T-helper 22 cell (primary cell): ENCODE measurements around the gene LMCD1.

ENCODE experiments used
- DNase-seq: peaks from one replicate; pipeline ENCODE4 v3.0.0-alpha.2; 2020; ENCODE audit warnings: low read depth

Gene LMCD1

DNA sequence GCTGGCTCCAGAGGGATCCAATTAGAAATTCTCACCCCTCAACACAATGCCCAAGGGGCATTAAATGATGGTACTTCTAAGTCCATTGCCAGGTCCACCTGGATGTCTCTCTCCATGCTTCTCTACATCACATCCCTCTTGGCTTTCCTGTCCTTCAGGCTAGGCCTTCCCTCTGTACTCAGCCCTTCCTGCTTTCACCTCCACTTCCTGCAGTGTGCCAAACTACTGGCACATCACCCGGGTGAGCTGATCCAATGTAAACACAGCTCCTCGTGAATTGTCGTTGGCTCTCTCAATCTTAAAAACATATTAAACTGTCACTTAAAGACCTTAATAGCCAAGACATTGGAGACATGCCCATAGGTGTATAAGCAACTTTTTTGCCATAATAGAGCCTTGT lies 4.0 kb downstream of the LMCD1 start:
- DNase-seq: no peak

DNA sequence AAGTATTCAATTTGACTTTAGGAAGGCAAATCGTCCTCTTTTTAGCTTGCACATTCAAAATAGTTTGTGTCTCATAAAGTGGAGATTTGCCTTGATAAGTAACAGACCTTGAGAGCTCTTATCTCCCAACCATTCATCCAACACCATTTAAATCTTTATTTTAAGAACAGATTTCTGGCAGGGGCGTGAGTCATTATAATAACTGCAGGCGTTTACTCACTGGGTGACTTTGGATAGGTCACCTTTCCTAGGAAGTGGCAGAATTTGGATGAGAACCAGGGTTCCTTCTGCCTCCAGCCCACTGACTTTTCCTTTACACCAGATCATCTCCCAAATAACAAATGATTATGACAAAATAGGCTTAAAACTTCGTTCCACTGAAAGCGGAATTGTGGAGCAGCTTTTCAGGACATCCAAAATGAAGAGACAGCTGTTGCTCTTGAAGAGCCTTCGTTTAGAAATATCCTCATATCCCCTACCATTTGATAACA lies 5.0 kb downstream of the LMCD1 start:
- DNase-seq: no peak

DNA sequence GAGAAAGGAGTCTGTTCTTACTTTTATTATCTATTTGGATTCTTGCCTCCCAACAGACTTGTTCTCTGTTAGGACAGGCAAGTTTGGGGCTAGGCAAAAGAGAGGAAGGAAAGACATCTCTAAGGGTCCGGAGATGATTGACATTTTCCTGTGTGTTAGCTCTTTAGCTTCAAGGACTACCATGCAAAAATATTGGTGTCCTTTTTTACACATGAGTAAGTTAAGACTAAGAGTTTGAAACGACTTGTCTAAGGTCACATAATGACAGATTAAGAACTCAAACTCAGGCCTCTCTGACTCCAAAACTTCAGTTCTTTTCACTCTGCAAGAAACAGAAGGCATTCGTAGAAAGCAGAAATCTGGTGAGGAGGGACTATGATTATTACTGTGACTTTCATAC lies 5.9 kb downstream of the LMCD1 start:
- no peak for DNase-seq

DNA sequence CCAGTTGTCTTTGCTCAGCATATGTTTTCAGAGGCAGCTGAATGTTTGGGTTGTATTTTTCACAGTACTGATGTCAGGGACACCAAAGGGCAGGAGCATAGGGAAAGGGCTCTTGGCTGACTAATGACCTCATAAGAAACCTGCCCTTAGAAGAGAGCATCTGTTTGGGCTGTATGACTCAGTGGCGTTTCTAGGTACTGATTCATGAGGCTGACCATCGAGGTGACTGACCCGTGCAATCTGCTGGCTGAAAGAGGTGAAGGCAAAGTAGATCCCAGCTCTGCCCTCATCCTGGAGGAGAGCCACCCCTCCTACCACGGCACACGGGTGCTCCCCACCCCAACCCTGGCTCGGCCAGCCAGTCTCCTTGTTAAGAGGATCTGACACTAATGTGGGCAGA lies 8.3 kb downstream of the LMCD1 start:
- DNase-seq: no peak

DNA sequence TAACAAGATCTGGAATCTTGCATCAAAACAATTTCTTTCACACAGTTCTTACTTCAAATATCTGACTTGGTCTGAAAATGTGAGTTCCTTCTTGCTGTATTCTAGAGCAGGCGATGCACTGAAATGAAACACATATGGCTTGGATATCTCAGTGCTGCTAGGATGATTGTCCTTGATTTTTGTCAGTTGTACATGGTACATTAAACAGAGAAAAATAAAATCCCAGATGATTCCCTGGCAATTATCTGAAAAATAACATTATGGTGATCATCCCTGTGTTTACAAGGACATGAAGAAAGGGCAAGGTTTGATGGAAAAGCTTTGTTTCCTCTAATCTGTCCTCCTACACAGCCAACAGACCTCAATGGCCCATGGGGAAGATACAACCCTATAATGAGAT lies 10.6 kb downstream of the LMCD1 start:
- no peak for DNase-seq

DNA sequence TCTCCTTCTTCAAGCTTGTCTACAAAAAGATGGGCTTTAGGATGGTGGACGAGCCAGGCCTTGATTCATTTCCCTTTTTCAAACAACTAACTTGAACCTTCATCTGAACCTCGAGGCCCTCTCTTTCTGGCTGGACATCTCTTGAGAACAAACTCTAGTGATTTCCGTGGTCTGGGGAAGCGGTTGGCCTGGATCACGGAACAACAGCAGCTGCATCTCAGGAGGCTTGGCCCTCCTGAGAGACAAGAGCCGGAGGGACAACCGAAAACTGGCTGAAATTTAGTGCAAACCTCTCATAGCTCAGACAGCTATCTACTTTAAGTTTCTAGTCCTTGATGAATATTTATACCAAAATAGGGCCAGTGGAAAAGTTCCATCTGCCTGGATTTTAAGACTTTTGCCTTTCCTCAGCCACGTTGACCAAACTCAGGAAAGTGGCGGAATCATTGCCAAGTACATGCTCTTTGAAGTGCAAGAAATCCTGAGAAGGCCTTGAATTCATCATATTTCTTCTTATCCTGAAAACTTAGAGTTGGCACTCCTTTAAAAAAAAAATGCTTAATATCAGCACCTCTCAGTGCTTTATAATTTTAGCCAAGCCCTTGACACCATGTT lies 14.5 kb downstream of the LMCD1 start:
- no peak for DNase-seq

DNA sequence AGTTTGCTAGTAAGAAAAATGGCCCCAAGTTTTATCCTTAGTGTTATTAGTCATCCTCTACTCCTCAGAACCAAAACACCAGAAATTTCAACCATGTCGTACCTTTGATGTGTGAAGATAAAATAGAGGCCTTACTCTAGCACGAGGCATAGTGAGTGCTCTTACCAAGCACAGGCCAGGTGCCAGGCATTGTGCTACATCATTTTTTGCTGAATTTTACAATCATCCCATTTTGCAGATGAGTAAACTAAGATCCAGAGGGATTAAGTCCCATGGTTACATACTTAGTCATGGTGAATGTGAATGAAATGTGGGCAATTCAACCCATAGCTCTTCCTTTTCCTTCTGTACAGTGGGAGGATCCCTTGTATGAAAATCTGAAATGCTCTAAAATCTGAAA lies 15.2 kb downstream of the LMCD1 start:
- DNase-seq: no peak

DNA sequence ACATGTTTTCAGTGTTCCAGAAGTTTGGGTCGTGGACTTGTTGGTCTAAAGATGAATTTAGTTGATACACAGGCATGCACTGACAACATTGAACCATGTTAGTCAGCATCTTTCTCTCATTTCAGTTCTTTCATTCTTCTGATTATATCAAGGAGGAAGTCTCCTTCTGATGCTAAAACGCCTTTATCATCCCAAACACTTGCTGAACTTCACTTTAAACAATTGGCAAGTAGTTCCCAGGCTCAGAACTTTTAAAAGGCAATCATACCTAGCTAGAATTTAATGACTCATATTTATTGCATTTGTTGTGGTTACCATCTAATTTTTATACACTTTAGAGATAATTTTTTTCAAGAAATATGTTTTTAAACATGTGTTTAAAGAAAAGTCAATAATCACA lies 15.9 kb downstream of the LMCD1 start:
- no peak for DNase-seq

DNA sequence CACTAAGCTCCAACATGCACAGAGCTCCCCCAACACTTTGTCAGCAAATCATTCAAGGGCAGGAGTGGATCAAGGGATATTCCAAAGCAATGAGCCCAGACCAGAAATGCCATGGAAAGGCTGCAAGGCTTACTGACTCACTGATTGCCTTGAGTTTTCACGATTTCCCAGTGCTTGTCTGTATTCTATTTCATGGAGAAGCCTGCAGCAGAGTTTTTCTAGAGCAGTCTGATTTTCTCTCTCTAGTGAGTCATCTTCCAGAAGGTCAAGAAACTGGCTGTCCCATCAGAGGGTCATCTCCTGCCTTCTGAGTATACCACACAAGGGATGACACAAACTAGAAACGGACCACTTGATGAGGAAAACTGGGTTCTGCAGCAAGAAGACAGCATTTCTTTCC lies 16.5 kb downstream of the LMCD1 start:
- DNase-seq: no peak

DNA sequence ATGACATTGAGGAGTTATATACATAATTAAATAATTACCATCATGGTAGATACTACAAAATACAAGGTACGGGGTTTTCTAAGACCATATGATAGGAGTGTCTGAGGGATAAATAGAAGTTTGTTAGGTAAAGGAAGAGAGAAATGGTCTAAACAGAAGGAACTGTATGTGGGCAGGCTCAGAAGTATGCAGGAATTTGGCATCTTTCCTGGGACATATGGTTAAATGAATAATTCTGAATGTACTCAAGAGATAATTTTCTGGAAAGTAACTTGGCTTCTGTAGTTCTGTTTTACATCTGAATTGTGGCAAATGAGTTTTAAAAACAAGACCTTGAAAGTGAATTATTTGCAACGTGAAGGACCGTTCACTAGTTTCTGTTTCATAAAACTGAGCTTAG lies 17.5 kb downstream of the LMCD1 start:
- DNase-seq: no peak

DNA sequence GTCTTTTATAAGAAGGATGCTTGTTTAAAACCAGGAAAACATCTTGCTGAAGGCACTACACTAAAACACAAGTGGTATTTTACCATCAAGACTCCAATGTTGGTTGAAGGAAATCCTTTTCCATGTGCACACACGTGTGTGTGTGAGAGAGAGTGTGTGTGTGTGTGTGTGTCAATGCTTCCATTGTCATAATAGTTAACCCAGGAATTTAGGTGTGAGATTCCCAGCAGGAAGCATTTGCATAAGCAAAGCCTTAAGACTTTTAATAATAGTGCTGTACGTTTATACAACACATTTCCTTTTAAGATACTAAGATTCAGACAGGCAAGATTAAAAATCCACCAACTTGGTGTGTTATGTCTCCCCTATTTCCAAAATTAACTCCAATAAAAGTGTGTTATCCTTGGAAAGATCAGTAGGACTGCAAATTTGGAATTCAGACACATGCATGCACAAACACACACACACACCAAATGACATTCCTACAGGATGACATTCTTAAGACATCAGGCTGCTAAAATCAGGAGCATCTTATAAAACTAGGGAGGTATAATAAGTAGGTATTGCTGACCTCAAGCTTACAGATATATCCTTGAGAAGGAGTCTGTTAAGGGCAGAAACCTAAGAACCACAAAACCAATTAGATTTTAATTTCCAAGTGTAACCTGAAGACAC lies 18.3 kb downstream of the LMCD1 start:
- no peak for DNase-seq

DNA sequence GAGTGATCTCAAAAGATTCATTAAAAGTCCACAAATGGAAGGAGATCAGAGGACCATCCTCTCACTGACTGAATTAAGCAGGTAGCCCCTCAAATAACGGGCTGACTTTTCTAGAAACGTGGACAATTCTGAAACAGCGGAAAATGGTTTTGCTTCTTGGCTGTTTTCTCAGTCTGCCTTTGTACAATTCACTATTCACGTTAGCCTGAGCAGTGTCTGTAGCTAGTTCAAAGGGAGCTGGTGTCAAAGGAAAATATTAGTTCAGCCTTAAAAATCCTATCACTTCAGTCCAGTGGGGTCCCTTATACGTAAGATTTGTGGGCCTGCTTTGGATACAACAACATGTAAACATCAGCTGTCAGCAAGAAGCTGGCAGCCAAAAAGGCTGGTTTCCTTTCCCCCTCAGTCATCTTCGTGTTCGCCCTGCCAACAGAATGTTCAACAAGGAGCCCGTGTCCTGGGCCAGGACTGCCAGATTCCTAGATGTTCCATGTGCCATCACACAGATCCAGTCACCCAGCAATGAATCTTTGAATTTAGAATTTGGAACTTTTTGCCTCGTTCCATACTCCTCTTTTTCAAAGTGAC lies 19.3 kb downstream of the LMCD1 start:
- no peak for DNase-seq

DNA sequence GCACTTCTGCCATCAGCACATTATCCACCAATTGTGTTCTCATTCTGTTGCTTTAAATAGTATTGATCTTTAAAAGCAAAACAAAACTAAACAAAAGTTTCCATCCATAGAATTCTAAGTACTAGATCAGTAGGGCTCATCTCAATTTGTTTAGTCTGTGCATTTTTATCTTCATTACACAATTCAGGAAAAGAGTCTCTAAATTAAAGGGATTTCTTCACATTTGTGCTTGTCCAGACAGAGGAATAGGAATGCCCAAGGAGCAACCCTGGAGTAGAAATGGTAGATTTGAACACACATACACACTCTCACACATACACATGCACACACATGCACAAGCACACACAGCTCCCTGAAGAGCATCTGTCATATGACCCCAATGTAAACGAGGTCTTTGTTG lies 21.4 kb downstream of the LMCD1 start:
- DNase-seq: no peak

DNA sequence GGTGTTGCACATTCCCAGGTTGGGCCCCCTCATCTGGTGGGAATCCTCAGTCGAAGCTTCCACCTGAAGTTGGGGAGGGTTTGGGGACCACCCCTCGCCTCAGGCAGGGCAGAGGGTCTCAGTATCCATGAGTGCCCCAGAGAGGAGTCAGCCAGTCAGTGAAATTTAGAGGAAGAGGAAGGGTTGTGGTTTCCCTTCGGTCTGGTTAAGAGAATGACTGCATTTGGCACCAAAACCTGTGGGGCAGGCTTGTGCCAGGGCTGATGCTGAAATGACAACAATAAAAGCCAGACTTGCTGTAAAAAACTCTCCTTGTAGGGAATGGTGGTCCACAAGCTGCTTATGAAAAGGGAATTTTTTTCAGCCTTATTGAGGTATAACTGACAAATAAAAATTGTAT lies 22.6 kb downstream of the LMCD1 start:
- DNase-seq: no peak

DNA sequence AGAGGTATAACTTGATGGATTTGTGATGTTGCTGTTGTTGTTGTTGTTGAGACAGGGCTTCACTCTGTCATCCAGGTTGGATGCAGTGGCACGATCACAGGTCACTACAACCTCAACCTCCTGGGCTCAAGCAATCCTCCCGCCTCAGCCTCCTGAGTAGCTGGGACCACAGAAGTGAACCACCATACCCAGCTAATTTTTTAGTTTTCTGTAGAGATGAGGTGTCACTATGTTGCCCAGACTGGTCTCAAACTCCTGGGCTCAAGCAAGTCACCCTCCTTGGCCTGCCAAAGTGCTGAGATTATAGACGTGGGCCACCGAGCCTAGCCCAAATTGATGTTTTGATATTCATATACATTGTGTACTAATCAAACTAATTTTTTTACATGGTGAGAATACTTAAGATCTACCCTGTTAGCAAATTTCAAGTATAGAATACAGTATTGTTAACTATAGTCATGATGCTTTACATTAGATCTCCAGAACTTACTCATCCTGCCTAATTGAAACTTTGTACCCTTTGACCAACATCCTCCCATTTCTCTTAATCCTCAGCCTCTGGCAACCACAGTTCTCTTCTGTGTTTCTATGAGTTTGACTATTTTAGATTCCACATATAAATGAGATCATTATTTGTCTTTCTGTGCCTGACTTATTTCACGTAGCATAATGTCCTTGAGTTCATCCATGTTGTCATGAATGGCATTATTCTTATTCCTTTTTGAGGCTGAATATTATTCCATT lies 23.2 kb downstream of the LMCD1 start:
- DNase-seq: no peak

DNA sequence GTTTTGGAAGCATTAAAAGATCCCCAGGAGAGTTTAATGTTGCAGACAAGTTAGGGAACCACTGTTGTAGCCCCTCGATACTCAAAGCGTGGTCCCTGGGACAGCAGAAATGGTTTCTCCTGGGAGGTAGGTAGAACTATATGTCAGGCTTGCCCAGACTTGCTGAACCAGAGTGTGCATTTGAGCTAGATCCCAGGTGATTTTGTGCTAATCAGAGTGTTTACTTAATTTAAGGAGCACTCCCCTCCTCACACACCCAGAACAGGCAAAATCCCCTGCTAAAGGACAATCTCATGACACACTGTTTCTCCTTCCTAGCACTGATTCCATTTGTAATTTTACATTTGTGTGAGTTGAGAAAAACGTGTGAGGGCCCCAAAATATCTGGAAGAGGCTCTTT lies 24.3 kb downstream of the LMCD1 start:
- DNase-seq: no peak

DNA sequence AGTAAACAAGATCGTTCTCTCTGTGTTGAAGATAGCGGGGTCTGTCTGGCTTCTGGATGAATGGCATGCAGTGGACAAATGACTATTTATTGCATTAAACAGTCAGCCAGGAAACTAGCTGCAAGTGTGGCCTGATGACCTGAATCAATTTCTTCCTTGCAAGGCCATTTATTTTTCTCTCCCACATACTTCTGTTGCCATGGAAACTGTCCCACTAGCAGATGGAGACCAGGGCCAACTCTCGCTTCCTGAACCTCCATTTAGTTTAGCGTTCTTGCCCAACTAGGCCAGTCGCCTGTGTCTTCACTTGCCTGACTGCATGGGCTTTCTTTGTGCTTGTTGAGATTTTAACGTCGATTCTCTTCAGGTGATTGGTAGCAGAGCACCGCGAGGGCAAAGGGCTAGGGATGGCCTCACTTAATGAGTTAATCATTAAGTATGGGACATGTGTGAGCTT lies 27.6 kb downstream of the LMCD1 start:
- DNase-seq: no peak

DNA sequence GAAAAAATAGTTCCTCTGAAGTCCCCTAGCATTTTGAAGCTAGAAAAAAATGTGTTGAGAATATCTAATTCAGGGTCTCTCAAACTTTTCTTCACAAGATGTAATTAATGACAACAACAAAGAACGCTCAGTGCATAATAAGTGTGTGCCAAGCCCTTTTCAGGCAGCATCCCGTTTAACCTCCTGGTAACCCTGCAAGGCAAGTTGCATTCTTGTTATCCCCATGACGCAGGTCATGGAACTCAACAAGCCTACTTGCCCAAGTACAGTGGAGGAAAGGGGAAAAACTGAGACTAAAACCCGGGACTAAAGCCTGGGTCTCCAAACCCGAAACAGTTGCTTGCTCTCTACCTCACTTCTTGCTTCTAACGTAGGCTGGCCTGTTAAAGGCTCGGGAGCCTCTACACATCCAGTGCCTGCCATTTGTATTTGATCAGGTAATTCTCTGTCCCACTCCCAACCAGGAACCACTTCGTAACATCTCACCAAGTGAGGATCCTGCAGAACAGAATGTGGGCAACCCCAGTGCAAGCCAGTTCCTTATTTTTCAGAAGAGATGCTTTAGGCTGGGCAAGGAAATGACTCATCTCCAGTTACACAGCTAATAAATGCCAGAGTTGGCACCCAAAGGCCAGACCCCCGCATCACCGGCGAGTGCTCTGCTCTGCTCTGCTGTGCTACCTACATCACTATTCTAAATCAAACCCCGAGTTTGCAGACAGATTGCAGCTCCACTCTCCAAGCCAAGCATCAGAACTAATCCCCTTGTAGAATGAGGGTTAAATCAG lies 28.3 kb downstream of the LMCD1 start:
- no peak for DNase-seq

DNA sequence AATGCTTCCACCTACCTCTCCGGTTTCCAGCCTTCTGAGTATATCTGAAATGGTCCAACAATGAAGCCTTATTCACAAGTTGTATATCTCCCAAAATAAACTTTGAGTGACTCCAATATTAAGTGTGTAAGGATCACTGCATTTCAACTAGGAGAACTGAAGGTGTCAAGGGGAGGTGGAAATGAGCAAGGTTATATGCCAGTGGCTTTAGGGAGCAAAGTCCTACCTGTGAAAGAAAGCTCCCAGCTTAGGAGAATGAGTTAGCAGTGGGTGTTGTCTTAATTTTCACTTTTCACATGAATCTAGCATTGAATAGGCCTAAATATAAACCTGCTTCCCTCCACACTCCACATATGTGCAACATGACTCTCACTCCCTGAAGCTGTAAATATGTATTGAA lies 29.0 kb downstream of the LMCD1 start:
- no peak for DNase-seq

DNA sequence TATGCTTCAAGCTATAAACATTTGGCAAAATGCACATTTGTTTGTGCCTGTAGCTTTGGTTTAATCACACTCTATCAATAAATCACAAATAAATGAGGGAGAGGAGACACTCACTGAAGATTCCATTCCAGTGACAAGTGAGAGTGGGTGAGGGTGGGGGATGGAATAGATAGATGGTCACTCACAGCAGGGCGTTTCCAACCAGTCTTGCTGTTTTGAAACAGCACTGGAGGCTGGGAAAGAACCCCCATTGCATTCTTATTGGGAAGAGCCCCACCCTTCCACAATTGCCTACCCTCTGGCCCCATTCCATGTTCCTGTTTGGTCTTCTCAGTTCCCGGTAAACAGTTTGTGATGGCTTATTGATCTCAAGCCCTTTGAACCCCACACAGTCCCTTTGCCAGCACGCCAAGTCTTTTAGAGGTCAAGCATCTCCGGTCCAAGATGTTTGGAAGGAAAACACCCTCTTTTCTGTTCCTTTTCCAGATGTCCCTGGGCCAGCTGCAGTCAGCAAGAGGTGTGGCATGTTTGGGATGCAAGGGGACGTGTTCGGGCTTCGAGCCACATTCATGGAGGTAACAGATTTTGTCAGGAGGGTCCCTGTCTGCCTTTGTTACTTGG lies 30.7 kb downstream of the LMCD1 start:
- no peak for DNase-seq
